IPS DF 6.9 (cell line): Measurements from ENCODE around the gene PYCR2.
"Not testable (repeated sequence)": the region's sequence is repeated elsewhere in the genome, so short reads cannot be mapped to it uniquely, and the experiment has no call there.

ENCODE experiments used
- DNase-seq: peaks from one replicate; pipeline ENCODE4 v3.0.0-alpha.2; 2013; ENCODE audit warnings: low read depth, low spot score
- H3K27ac ChIP-seq: one replicate; pipeline ENCODE4 v1.5.1; 2013; ENCODE audit warnings: low read length, control low read depth
- H3K27me3 ChIP-seq: 2 replicates; pipeline ENCODE4 v1.6.1; 2013; ENCODE audit warnings: mild to moderate bottlenecking, low read length; ENCODE audit not compliant: control insufficient read depth, insufficient read depth
- H3K36me3 ChIP-seq: 2 replicates; pipeline ENCODE4 v1.6.1; 2013; ENCODE audit warnings: low read length; ENCODE audit not compliant: control insufficient read depth, insufficient read depth
- H3K4me1 ChIP-seq: 2 replicates; pipeline ENCODE4 v1.6.1; 2013; ENCODE audit warnings: low read length; ENCODE audit not compliant: control insufficient read depth, insufficient read depth
- H3K4me3 ChIP-seq: 2 replicates; pipeline ENCODE4 v1.5.1; 2013; ENCODE audit warnings: mild to moderate bottlenecking, low read length
- H3K9me3 ChIP-seq: 2 replicates; pipeline ENCODE4 v1.6.1; 2013; ENCODE audit warnings: low read length, inconsistent platforms; ENCODE audit not compliant: control insufficient read depth, insufficient read depth
- WGBS: extraction: QIAGEN DNeasy Blood & Tissue Kit; methylation state at CpG from one replicate; pipeline ENCODE4 v1.1.7; 2013; ENCODE audit warnings: mixed read lengths, missing lambda C conversion rate; ENCODE audit not compliant: insufficient read length, insufficient coverage; 5-methylcytosine and 5-hydroxymethylcytosine counted together

PYCR2 gene

DNA sequence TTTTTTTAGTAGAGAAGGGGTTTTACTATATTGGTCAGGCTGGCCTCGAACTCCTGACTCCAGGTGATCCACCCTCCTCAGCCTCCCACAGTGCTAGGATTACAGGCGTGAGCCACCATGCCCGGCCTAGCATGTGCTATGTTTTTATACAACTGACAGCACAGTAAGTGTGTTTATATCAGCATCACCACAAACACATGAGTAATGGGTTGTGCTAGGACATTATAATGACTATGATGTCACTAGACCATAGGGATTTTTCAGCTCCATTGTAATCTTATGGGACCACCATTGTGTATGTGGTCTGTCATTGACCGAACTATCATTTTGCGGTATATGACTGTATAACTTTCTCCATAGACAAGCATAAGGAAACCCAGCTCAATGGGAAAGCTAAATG lies 10.7 kb upstream of the PYCR2 start:
- no peaks in the 10 kb centered on the region for H3K4me1 ChIP-seq
- H3K36me3 ChIP-seq, result no peaks in the 10 kb centered on the region
- H3K27ac ChIP-seq, result no peak overlapping the region
- no peaks in the 10 kb centered on the region for H3K9me3 ChIP-seq
- WGBS, result no CpG with 5 or more reads among the region's 5 CpGs
- H3K27me3 ChIP-seq, result no peaks in the 10 kb centered on the region
- H3K4me3 ChIP-seq, result no peak overlapping the region
- no peak for DNase-seq

DNA sequence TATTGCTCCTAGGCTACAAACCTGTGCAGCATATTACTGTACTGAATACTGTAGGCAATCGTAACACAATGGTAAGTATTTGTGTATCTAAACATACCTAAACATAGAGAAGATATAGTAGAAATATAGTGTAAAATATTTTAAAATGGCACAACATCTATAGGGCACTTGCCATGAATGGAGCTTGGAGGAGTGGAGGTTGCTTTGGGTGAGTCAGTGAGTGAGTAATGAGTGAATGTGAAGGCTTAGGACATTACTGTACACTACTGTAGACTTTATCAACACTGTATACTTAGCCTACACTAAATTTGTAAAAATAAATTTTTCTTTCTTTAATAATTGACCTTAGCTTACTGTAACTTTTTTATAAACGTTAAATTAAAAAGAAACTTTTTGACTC lies 9.0 kb upstream of the PYCR2 start:
- no peak overlapping the region for H3K27ac ChIP-seq
- no peaks in the 10 kb centered on the region for H3K9me3 ChIP-seq
- 100% methylated on average over 1 of the region's 2 CpGs for WGBS
- no peak overlapping the region for H3K4me3 ChIP-seq
- DNase-seq, result no peak
- H3K27me3 ChIP-seq, result no peaks in the 10 kb centered on the region
- no peaks in the 10 kb centered on the region for H3K36me3 ChIP-seq
- H3K4me1 ChIP-seq, result no peaks in the 10 kb centered on the region

DNA sequence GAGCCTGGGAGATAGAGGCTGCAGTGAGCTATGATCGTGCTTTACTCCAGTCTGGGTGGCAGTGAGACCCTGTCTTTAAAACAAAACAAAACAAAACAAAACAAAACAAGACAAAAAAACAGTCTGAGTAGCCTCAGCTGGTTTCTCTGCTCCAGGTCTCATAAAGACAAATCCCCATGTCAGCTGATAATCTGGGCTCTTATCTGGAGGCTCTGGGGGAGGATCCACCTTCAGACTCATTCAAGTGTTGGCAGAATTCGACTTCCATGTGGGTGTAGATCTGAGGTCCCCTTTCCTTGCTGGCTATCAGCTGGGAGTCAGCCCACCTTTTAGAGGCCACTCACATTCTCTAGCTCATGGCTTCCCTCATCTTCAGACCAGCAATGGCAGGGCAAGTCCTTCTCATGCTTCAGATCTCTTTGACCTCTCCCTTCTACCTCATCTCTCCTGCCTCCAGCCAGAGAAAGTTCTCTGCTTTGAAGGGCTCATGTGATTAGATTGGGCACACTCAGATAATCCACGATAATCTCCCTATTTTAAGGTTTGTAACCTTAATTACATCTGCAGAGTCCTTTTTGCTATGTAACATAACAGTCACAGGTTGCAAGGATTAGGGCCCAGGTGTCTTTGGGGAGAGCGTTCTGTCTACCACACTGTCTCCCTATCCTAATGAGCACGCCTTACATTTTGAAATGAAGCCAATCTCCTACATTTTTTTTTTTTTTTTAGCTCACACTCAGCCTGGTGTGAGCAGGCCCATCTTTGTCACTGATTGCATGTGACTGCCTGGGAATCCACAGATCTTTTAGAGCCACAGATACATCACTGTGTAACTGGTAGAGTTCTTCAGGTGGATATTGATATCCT lies 7.5 kb upstream of the PYCR2 start:
- H3K9me3 ChIP-seq, result no peaks in the 10 kb centered on the region
- no peaks in the 10 kb centered on the region for H3K36me3 ChIP-seq
- no peak overlapping the region for H3K27ac ChIP-seq
- DNase-seq, result no peak
- no peaks in the 10 kb centered on the region for H3K4me1 ChIP-seq
- no CpG with 5 or more reads among the region's 5 CpGs for WGBS
- H3K4me3 ChIP-seq, result no peak overlapping the region
- no peaks in the 10 kb centered on the region for H3K27me3 ChIP-seq

DNA sequence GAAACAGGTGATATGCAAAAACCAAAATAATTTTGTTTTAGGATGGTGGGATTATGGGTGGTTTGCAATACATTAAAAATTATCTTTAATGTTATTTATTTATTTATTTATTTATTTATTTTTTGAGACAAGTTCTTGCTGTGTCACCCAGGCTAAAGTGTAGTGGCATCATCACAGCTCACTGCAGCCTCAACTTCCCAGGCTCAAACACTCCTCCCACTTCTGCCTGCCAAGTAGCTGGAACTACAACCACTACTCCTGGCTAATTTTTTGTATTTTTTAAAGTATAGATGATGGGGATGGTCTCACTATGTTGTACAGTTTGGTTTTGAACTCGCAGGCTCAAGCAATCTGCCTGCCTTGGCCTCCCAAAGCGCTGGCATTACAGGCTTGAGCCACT lies 6.5 kb upstream of the PYCR2 start:
- Histone ChIP-seq H3K9me3 (no peaks in the 10 kb centered on the region), H3K27me3 (no peaks in the 10 kb centered on the region), H3K4me3 (no peak overlapping the region), H3K4me1 (no peaks in the 10 kb centered on the region), H3K27ac (no peak overlapping the region), H3K36me3 (no peaks in the 10 kb centered on the region)
- DNase-seq, result no peak
- WGBS, result no CpG with 5 or more reads among the region's 2 CpGs

DNA sequence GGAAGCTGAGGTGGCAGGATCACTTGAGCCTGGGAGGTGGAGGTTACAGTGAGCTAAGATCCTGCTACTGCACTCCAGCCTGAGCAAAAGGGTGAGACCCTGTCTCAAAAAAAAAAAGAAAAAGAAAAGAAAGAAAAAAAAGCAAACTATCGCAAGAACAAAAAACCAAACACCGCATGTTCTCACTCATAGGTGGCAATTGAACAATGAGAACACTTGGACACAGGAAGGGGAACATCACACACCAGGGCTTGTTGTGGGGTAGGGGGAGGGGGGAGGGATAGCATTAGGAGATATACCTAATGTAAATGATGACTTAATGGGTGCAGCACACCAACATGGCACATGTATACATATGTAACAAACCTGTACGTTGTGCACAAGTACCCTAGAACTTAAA lies 5.4 kb upstream of the PYCR2 start:
- H3K27me3 ChIP-seq, DNase-seq, H3K27ac ChIP-seq, H3K36me3 ChIP-seq, H3K4me1 ChIP-seq, H3K9me3 ChIP-seq, H3K4me3 ChIP-seq: not testable (repeated sequence)
- no CpG with 5 or more reads among the region's 3 CpGs for WGBS

DNA sequence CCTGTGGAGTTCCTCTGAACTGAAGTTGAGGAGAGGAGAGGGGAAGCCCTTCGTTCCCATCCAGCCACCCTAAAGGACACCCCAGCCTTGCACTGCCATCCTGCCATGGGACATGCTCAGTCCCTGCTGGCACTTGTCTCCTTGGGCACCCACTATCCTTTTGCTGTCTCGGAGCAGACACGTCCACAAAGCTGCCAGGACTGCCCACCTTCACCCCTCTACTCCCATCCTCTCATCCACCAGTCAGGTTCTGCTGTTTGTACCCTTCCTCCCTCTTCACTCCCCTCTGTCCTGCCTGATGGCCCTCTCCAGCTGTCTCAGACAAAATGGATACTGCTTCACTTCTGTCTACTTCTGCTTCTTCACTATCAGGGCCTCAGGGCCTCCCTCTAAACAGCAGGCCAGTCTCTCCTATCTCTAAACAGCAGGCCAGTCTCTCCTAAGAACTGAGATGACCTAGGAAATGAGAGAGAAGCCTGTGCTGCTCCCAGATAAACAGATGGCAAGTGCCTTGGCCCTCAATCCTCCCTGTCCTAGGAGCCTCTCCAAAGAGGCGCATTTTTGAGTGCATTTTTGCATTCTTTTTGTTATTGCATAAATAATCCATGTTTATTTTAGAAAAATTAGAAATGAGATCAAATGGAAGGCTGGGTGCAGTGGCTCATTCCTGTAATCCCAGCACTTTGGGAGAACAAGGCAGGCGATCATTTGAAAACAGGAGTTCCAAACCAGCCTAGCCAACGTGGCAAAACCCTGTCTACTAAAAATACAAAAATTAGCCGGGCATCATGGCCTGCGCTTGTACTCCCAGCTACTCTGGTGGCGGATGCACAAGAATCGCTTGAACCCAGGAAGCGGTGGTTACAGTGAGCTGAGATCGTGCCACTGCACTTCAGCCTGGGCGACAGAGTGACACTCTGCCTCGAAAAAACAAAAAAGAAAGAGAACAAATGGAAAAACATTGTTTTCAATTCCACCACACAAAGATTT lies 4.4 kb upstream of the PYCR2 start:
- H3K9me3 ChIP-seq, result no peaks in the 10 kb centered on the region
- H3K27ac ChIP-seq, result no peak overlapping the region
- no peak for DNase-seq
- H3K4me1 ChIP-seq, result no peaks in the 10 kb centered on the region
- H3K27me3 ChIP-seq, result no peaks in the 10 kb centered on the region
- H3K4me3 ChIP-seq, result no peak overlapping the region
- no CpG with 5 or more reads among the region's 14 CpGs for WGBS
- H3K36me3 ChIP-seq, result no peaks in the 10 kb centered on the region

DNA sequence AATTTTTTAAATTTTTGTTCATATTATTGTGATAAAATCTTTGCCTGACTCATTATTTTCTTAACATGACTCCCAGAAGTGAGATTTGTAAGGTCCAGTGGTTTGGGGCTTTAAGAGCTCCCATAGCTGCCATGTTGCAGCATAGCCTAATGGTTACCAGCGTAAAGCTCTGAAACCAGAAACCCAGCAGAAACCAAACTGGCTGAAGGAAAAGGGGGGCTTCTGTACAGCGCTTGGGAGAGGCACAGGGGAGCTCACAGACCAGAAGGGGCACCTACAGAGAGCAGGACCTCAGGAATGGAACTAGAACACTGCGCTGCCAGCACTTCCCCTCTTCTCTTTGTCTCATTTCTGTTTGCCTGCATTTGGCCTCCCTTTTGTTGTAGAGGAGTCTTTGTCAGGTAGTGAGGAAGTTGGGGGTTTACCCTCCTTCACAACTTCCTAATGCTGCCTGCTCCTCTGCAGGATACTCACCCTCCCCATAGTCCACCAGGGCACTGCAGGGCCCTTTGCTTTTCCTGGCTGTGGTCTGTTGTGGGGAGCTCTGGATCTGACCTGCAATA lies 2.6 kb upstream of the PYCR2 start:
- no peaks in the 10 kb centered on the region for H3K4me1 ChIP-seq
- no peaks in the 10 kb centered on the region for H3K9me3 ChIP-seq
- WGBS, result no CpG with 5 or more reads among the region's 3 CpGs
- no peak overlapping the region for H3K27ac ChIP-seq
- H3K4me3 ChIP-seq, result no peak overlapping the region
- no peaks in the 10 kb centered on the region for H3K27me3 ChIP-seq
- H3K36me3 ChIP-seq, result peaks cover 6% of the 10 kb centered on the region
- DNase-seq, result no peak

DNA sequence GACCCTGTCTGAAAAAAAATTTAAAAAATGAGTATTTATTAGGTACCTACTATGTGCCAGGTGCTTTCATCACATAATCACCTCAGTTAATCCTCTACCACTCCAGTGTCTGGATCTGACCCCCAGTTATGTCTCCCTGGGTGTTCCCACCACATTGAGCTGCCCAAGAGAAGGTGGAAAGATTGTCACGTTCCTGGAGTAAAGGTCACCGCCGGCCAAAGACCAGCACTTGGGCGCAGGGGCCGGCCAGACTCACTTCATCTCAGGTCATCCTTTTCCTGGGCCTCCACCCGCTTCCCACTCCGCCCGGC lies 714 bp downstream of the PYCR2 start:
- H3K27me3 ChIP-seq, result no peaks in the 10 kb centered on the region

DNA sequence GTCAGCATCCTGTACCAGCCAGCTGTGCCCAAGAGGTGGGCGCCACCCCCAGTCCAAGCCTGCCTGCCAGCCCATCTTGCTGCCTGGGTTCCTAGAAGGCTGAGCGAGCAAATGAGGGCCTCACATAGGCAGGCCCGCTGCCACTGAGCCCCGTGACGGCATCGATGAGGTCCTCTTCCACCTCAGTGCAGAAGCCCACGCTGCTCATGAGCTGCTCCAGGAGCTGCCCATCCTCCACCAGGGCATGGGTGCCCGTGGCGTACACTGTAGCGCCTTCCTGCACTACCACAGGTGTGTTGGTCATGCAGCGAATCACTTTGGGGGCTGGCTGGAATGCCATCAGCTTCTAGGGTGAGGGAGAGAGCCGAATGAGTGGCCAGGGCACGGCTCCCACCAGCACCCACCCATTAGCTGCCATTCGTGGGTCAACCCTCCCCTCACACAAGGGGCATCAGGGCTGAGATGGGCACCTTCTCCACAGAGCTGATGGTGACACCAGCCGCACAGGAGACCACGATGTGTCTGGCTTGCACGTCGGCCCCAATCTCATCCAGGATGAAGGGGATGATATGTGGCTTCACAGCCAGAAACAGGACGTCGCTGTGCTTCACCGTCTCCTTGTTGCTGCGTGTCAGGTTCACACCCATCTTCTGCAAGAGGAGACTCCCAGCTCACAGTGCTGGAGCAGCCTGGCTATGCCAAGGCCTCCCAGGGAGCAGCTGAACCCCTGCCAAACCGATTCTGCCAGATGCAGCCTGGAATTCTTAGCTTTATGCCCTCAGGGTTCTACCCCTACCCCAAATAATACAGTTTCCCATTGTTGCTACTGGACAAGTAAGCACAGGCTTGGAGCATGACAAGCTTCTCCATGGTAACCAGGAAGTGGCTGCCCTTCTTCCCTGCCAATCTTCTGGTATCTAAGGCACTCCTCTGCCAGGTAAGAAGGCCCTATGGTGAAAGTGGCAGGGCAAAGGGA lies 2.0 kb downstream of the PYCR2 start:
- peaks cover 20% of the 10 kb centered on the region for H3K36me3 ChIP-seq
- H3K27ac ChIP-seq, result no peak overlapping the region

More for the DNA sequence above, 714 bp downstream of the PYCR2 start:
- peak overlapping the region; percentile 67 for H3K4me3 ChIP-seq
- WGBS, result no CpG with 5 or more reads among the region's 8 CpGs
- no peak for DNase-seq
- peaks cover 20% of the 10 kb centered on the region for H3K36me3 ChIP-seq
- H3K4me1 ChIP-seq, result no peaks in the 10 kb centered on the region
- H3K9me3 ChIP-seq, result no peaks in the 10 kb centered on the region
- no peak overlapping the region for H3K27ac ChIP-seq

More for the DNA sequence above, 2.0 kb downstream of the PYCR2 start:
- WGBS, result no CpG with 5 or more reads among the region's 23 CpGs
- no peaks in the 10 kb centered on the region for H3K9me3 ChIP-seq
- DNase-seq, result no peak
- H3K4me1 ChIP-seq, result no peaks in the 10 kb centered on the region
- H3K27me3 ChIP-seq, result no peaks in the 10 kb centered on the region
- H3K4me3 ChIP-seq, result no peak overlapping the region
